Activated CD8-positive, alpha-beta memory T cell treated with anti-CD3 and anti-CD28 coated beads, Interleukin-2, amount 50 U/mL, for 1 hour (primary cell): ENCODE measurements around the gene HTRA2.

Experiments used
- DNase-seq: peaks from one replicate; pipeline ENCODE4 v3.0.0-alpha.2; 2020; ENCODE audit errors: extremely low read depth

HTRA2 gene

DNA sequence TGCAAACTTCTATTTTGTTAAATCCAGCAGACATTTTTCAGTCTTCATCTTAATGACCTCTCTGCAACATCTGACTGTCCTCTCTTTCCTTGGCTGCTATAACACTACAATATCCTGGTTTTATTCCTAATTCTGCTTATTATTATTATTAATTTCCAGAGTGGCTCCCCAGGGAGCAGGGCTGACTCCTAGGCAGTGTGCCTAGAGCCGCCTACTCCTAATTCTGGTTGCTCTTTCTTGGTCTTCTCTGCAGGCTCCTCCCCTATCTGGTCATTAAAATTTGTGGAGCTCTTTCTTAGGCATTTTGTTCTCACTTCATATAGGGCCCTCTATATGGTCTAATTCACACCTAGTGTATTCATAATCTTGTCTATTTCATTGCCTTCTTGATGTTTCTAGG lies 13.2 kb downstream of the HTRA2 start:
- DNase-seq: no peak

DNA sequence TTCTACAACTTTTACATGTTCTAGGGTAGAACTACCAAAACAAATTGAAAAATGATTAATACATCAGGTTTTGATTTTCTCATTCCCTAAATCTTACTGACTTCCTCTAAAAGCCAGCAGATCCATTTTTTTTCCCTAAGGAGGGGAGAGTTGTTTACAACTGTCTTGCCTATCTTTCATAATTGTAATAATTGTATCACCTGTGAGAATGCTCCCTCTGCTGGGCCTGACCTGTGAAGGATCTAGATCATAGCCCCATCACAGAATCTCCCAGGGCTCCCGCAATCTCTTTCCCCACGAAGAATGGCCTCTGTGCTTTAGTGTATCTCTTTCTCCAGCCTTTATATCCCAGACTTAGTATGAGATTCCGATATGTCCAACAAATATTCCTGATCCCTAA lies 14.9 kb downstream of the HTRA2 start:
- no peak for DNase-seq

DNA sequence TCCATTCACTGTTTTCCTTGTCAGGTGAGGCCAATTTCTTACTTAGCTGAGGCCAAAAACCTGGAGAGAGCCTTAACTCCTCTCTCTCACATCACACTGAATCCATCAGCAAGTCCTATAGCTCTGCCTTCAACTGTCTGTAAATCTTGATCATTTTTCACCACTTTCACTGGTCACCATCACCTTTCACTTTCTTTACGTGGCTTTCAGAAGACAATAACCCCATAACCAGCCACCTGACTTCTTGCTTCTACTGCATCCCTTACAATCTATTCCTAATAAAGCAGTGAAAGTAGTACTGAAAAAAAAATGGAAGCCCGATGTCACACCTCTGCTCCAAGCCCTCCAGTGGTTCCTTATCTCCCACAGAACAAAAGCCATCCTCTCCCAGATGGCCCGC lies 16.3 kb downstream of the HTRA2 start:
- no peak for DNase-seq

DNA sequence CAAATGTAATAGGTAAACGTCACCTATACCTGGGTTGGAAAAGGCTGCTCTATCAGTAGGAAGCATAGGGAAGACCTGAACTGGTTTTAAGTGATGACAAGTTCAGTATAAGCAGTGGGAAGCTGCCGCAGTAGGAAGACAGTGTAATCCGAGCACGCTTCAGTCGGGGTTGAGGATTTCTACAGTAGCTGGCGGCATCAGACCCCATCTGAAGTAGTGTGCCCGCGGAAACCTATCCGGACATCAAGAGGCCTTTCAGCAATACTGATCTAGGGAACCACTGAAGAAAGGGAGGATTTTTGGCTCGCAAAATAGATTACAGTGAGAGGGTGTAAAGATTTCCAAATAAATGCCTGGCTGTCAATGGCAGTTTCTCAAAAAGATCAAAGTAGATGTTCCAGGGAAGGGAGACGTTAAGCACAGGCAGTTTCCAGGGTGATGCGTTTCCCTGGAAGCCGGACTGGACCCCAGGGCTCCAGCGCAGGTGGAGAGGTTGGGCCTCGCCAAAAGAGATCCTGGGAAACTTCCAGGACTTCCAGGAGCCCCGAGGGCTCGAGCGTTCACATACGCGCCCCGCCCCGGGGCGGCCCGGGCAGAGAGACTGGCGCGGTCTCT lies 18.7 kb downstream of the HTRA2 start:
- DNase-seq: no peak

DNA sequence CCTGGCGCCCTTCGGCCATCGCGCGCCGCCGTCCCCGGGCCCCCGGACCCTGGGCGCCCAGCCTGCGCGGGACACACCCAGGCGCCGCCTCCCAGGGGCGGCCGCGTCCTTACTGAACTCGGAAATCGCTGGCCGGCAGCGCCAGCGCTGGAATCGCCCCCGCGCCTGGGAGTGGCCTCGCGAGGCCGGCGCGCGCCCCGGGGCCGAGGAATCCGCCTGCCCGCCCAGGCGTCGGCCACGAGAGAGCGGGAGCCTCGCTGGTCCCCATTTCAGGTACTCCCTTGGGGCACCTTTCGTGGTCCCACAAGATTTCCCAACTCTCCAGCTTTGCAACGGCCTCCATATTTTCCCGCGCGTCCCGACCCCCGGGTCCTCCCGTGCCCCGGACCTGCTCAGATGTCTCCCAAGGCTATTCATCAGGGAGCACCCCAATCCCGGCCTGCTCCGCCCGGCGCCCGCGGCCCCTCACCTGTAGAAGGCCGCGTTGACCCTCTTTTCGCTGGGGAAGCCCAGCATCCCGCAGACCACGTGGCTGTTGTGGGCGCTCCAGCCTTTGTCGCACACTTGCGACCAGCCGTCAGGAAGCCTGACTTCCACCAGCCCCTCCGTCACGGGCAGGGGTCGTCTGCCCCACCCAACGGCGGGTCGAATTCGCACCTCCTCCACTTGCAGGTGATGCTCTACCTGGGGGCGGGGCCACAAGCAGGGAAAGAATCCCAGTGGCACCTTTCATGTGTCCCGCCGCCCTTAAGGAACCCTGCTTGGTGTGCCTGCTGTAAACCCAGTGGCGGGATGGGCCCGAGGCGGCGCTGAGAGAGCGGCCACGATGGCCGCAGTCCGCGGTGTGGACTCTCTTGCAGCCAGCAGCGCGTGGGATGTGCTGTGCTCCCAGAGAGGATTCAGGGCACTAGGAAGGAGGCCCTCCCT lies 19.4 kb downstream of the HTRA2 start:
- DNase-seq: no peak

DNA sequence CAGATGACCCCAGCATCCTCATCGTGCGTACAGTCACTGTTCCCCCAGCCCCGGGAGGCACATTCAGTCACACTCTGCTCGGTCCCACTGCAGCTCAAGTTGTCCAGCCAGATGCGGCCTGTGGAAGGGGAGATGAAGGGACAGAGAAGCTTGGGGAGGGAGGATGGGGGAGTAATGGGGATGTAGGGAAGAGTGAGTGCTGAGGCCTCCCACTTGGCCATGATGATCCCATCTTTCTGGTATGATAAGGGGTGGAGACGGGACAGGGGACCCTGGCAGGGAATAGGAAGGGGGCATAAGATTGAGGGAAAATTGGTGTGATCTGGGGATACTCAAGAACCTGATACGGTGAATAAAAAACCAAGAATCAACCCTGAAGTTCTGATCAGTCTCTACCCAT lies 20.5 kb downstream of the HTRA2 start:
- DNase-seq: no peak

DNA sequence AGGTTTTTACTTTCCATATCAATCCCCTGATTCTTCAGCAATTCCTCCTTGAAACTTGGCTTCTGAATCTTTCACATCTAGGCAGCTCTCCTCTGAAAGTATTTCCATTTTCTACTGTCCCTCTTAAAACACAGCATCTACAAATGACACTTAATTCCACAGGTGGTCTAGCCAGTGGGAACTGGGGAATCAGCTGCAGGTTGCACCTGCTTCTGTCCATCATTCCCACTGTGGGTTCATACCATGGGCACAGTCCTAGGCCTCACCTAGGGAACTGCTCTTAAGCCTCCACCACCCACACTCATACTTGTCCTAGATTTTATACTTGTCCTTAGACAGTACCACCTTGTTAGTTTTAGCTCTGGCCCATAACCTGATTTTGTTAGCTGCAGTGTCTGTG lies 21.8 kb downstream of the HTRA2 start:
- no peak for DNase-seq

DNA sequence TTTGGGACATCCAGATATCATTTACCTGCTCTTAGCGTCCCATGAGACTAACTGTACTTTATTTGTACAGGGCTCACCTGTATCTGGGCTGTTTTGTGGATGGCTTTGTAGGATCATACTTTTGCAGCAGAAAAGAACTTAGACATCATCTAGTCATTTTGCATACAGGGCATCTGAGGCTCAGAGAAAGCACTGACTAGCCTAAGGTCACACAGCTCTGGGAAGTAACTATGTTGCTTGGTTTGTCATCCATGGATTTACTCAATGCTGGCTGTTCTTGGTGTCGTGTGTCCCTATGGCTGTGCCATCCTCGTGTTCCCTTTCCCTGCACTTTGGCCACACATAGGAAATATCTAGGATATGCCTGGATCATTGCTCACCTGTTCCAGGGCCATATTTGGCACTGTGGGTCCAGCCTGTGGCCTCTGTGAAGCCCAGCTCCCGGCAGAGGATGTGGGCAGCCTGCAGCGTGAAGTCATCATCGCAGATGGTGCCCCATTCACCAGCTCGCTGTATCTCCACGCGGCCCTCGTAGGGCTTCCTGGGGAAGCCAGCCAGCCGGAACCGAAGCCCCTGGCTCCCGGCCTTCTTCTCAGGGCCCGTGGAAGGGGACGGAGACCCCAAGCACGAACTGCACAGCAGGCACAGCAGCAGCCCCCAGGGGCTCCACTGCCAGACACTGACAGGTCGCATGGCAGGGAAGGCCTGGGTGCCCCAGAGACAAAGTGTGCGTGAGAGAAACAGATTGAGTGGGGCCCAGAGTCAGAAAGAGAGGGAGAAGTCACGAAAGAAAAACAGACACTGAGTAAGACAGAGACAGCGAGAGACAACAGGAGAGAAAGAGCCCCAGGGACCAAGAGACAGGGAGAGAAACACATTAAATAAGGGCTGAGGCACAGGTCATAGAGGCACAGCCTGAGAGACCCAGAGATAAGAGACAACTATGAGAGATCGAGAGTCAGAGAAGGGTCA lies 22.5 kb downstream of the HTRA2 start:
- DNase-seq: no peak

DNA sequence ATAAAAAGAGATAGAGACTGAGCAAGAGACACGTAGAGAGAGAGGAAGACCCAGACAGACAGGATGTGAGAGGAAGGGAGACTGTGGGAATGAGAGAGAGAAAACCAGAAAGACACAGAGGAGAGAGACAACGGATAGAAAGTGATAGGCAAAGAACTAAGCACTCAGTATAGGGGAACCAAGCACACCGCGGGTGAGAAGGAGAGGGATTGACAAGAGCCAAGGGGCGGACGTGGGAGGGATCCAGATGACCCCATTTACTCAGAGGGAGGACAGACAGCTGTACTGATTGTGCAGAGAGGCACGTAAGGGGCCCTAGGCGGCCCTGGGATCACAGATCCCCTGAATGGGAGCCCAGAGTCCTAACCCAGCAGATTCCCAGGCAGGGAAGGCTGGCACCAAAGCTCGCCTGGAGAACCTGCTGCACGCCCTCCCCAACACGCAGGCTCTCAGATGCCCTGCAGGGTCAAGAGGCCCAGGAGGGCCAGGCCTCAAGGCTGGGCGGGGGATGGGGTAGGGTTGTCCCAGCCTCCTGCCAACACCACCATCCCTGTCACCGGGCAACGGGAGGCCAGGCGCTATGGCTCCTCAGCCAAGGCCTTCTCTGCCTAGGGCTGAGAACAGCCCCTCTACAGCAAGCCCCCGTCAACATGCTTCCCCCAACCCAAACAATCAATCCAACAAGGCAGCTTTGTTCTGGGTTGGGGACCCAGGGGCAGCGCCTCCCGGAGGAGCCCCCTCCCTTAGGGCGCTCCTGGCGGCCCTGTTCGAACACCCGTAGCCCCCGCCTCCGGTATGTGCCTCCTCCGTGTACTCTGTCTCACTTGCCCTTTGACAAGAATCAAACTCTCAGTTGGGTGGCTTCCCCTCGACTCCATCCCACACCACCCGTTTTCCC lies 23.4 kb downstream of the HTRA2 start:
- DNase-seq: no peak

DNA sequence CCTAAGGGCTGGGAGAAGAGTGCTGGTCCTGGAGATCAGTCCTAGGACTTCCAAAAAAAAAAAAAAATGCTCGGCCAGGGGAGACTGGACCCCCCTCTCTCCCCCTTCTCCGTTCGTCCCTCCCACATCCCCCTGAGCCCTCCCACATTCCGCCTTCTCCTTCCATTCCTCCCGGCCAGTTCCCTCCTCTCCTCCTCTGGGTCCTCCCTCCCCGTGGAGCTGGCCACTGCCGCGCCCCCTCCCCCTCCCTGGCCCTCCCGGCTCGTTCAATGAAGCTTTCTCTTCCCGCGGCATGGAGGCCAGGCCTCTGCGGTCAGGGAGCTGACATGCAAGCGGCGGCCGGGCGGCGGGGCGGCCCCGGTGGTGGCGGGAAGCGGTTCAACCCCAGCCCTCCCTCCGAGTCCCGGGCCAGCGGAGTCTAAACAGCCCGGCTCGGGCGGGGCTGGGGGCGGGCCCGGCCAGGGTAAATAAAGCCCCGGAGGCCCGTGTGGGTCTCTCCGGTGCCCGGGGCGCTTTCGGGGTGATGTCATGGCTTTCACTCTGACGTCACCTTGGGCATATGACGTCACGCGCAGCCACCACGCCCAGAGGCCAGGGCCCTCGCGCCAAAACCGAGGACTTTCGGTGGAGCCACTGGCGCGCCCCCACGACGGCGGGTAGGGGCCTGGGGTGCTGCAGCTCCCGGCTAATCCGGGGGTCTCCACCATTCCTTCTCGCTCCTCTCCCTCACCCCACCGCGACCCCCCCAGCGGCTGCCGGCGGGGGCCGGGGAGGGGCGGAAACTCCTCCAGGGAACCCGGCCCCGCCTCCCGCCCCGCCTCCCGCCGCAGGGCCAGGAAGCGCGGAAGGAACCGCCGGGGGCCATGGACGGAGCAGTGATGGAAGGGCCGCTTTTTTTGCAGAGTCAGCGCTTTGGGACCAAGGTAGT lies 24.4 kb downstream of the HTRA2 start, which contains the start of the genes DOK1 and LOXL3:
Gene DOK1, plus strand, starts transcription at position 829 of the 928 bp plus-strand sequence. Its CDS starts 35 bp downstream, at position 864.
Gene LOXL3, minus strand, starts transcription at position 51 of the 928 bp plus-strand sequence. CDS start 1,308 bp downstream, outside the sequence.
- peak; percentile 47 for DNase-seq

DNA sequence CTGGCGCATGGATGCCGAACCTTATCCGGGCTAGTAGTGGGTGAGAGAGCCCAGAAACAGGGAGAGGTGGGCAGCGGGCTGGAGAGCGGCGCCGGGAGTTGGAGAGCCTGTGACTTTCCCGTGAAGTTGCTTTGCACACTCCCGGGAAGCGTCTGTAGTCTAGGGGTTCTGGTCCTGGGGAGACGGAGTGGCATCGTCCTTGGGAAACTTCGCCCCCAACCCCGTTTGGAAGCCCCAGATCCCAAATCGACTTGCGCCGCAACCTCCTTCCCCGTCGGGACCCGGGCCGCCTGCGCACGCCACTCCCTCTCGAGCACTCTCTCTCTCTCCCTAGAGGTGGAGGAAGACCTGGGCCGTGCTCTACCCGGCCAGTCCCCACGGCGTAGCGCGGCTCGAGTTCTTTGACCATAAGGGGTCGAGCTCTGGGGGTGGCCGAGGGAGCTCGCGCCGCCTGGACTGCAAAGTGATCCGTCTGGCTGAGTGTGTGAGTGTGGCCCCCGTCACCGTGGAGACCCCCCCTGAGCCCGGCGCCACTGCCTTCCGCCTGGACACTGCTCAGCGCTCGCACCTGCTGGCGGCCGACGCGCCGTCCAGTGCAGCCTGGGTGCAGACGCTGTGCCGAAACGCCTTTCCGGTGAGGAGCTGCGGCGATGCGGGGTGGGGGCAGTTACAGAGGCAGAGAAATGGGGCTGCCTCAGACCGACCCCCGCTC lies 25.2 kb downstream of the HTRA2 start:
- no peak for DNase-seq

DNA sequence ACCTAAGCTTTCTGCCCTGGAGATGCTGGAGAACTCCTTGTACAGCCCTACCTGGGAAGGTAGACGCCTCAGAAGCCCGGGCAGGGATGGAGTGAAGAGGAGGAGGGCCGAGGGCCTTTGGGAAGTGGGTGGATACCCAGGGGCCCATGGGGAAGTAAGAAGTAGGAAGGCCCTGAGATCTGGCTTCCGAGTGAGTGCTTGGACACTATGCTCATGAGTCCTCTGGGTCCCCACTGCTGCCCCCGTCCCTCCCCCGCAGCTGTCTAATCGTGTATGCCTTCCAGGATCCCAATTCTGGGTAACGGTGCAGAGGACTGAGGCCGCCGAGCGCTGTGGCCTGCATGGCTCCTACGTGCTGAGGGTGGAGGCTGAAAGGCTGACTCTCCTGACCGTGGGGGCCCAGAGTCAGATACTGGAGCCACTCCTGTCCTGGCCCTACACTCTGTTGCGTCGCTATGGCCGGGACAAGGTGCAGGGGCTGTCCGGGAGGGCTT lies 25.9 kb downstream of the HTRA2 start:
- no peak for DNase-seq

DNA sequence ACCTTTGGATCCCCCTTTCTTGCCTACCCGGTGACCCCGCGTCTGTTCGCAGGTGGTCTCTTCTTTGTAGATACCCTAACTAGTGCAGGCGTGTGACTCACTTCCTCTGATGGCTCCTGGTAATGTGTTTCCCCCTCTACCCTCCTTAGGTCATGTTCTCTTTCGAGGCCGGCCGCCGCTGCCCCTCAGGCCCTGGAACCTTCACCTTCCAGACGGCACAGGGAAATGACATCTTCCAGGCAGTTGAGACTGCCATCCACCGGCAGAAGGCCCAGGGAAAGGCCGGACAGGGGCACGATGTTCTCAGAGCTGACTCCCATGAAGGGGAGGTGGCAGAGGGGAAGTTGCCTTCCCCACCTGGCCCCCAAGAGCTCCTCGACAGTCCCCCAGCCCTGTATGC lies 26.4 kb downstream of the HTRA2 start:
- DNase-seq: no peak

DNA sequence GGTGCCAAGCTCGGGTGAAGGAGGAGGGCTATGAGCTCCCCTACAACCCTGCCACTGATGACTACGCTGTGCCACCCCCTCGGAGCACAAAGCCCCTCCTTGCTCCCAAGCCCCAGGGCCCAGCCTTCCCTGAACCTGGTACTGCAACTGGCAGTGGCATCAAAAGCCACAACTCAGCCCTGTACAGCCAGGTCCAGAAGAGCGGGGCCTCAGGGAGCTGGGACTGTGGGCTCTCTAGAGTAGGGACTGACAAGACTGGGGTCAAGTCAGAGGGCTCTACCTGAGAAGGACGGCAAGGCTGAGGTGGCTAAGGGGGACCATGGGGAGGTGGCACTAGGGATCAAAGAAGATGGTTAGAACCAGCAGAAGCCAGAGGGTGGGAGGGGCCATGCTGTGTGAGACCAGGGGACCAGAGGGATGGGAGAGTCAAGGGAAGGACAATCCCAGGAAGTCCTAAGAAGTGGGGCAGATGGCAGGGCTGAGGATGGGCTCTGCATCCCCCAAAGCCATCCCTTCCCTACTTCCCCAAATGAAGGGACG lies 27.2 kb downstream of the HTRA2 start:
- DNase-seq: no peak

DNA sequence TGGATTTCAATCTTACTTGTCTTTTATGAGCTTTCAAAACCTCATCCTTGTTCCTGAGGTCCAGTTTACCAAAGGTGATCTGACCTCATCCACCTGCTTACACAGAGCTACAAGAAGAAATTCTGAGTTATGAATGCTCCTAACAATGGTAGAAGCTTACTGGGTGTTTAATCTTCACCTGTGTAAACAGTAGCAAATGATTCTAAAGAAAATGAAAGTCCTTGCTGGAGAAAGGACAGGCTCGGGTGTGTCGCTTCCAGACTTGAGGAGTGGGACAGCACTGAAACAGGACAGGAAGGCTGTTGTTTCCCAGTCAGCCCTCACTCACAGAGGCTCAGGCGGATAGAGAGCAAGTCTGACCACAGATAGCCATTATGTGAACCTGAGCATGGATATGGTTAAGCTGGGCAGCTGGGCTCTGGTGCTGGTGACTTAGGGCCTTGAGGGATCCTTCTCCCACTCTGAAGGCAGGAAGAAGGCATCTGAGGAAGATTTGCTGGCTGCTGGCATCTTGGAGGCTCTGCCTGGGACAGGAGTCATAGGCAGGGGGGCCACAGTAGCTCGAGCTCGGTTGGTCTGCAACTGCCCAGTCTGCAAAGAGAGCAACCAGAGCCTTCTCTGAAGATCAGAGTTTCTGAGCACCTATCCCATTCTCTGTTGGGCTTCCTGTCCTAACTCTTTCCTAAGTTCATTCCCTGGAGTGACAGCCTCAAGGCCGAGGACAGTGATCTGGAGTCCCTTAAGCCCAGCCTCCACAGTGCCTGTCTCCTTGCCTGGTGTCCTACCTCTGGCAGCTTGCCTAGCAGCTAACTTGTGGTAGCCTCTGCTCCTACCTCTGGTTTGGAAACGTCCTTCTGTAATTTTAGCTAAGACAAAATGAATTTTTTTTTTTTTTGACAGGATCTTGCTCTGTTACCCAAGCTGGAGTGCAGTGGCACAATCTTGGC lies 28.8 kb downstream of the HTRA2 start:
- no peak for DNase-seq

DNA sequence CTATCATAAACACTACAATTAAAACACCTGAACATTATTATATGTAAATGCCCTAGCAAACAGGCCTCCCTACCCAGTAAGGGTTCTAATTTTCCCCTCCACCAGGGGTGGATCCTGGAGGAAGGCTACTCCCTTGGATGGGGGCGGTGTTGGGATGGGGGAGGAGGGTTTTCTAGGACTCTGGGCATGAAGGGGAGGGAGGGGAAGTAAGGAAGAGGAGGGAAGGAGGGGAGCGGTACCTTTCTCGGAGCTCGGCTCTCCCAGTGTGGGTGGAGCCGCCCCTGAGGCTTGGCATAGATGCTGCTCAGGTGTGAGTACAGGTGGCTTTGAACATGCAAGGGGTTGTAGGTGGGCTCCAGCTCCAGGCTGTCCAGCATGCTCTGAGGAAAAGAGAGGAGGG lies 30.2 kb downstream of the HTRA2 start:
- DNase-seq: no peak

DNA sequence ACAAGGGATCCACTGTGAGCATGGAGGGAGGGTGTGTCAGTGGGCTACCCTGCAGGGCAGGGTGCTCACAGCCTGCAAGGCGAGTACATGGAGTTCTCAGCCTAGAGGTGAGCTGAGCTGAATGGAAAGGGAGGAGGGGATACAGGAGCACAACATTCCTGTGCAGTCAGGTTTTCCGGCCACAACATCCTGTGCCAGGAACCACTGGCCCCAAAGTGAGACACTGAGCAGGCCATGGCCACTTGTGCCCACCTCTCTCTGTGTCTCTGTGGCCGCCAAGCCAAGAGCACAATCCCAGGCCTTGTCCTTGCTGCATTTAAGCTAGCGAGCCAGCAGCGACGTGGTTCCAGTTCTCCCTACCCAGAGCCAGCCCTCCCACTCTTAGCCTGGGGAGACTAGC lies 30.9 kb downstream of the HTRA2 start:
- DNase-seq: no peak
